Keratinocyte (primary cell): ENCODE measurements around the gene TIAM1. TPM values are rescaled to one million over a fixed set of nuclear protein-coding genes. Genes with fewer than 3 reads are reported as not detected.

Experiments used
- DNase-seq: peaks from one replicate; pipeline ENCODE4 v3.0.0-alpha.2; 2011; ENCODE audit warnings: low read depth, missing footprints, low spot score
- FAIRE-seq: peaks from 2 replicates; lab custom pipeline; 2011; peaks lifted over from hg19 to GRCh38; lab: Jason Lieb, UNC
- H2AFZ ChIP-seq: 2 replicates; pipeline ENCODE4 v1.6.0; 2012; ENCODE audit warnings: low read length, control low read depth, inconsistent platforms; ENCODE audit not compliant: control insufficient read depth
- H3K27ac ChIP-seq: 2 replicates; pipeline ENCODE4 v1.5.1; 2011; ENCODE audit warnings: low read length; ENCODE audit not compliant: control insufficient read depth, insufficient read depth
- H3K27me3 ChIP-seq: 3 replicates; pipeline ENCODE4 v1.6.0; 2011; ENCODE audit warnings: low read length; ENCODE audit not compliant: control insufficient read depth, insufficient read depth; ENCODE audit errors: extremely low read depth
- H3K36me3 ChIP-seq, 2 experiments: 2 replicates in 1 of 2; 3 replicates in 1 of 2; pipeline ENCODE4 v1.5.1; 2011; ENCODE audit warnings: low read length in 2 of 2, mild to moderate bottlenecking in 1 of 2; ENCODE audit not compliant: control insufficient read depth in 2 of 2, insufficient read depth in 2 of 2; ENCODE audit errors: extremely low read depth in 1 of 2
- H3K4me1 ChIP-seq: 3 replicates; pipeline ENCODE4 v1.5.1; 2011; ENCODE audit warnings: low read length; ENCODE audit not compliant: control insufficient read depth, insufficient read depth; ENCODE audit errors: extremely low read depth
- H3K4me2 ChIP-seq: 3 replicates; pipeline ENCODE4 v1.6.0; 2011; ENCODE audit warnings: low read depth, low read length; ENCODE audit not compliant: control insufficient read depth, insufficient read depth; ENCODE audit errors: extremely low read depth
- H3K4me3 ChIP-seq, 3 experiments: fragments of 200-600 bp in 1 of 3; sonication (generic) in 1 of 3; 2 replicates in 2 of 3; 3 replicates in 1 of 3; pipeline ENCODE4 v1.5.1; 2011 to 2016; ENCODE audit warnings: low read length in 3 of 3, mild to moderate bottlenecking in 3 of 3, control low read depth in 2 of 3, inconsistent platforms in 1 of 3, low read depth in 1 of 3, mixed read lengths in 1 of 3, mixed run types in 1 of 3, moderate library complexity in 1 of 3; ENCODE audit not compliant: control insufficient read depth in 2 of 3, insufficient read depth in 2 of 3; ENCODE audit errors: extremely low read depth in 1 of 3
- H3K79me2 ChIP-seq: 2 replicates; pipeline ENCODE4 v1.6.0; 2012; ENCODE audit warnings: low read length; ENCODE audit not compliant: control insufficient read depth, insufficient read depth
- H3K9ac ChIP-seq: 3 replicates; pipeline ENCODE4 v1.6.0; 2011; ENCODE audit warnings: low read length; ENCODE audit not compliant: control insufficient read depth, insufficient read depth; ENCODE audit errors: extremely low read depth
- H3K9me1 ChIP-seq: 3 replicates; pipeline ENCODE4 v1.6.0; 2011; ENCODE audit warnings: low read length; ENCODE audit not compliant: control insufficient read depth, insufficient read depth; ENCODE audit errors: extremely low read depth
- H3K9me3 ChIP-seq: 2 replicates; pipeline ENCODE4 v1.5.1; 2012; ENCODE audit warnings: low read depth, low read length; ENCODE audit not compliant: control insufficient read depth
- H4K20me1 ChIP-seq: 3 replicates; pipeline ENCODE4 v1.6.0; 2011; ENCODE audit warnings: low read length; ENCODE audit not compliant: control insufficient read depth, insufficient read depth; ENCODE audit errors: extremely low read depth
- EZH2 ChIP-seq: IDR thresholded peaks from one replicate; pipeline ENCODE4 v1.6.1; 2012; ENCODE audit warnings: inconsistent platforms, mild to moderate bottlenecking, low read length, moderate library complexity
- dilution Hi-C: fragments of 300-500 bp; cut with MboI; formaldehyde crosslinking; loops from one replicate; pipeline ENCODE4 v1.7.0; 2020; ENCODE audit warnings: low sequenced_read_pairs; ENCODE audit not compliant: extremely low pct_ligation_motif_present
- polyA plus RNA-seq, 5 experiments: library from polyadenylated mRNA; depleted of rRNA in 3 of 5; stranded (reverse) in 3 of 5; stranded (forward) in 1 of 5; unstranded in 1 of 5; fragments of >200 nt; gene quantifications; 1 replicate in 1 of 5; 2 replicates in 3 of 5; 3 replicates in 1 of 5; pipeline versions ENCODE4 v1.2.1 to v1.2.3, GENCODE V29; 2011 to 2012; ENCODE audit warnings: missing spikeins in 2 of 5, low read depth in 1 of 5, low replicate concordance in 1 of 5
- TF ChIP-seq, protein P1 (sequence below), 3 experiments: IDR thresholded peaks in 1 of 3; conservative IDR thresholded peaks in 1 of 3; optimal IDR thresholded peaks in 1 of 3; 2 replicates in 2 of 3; 3 replicates in 1 of 3; pipeline versions ENCODE3 to v1.5.1; 2011; ENCODE audit warnings: low read length in 3 of 3, mild to moderate bottlenecking in 3 of 3, moderate library complexity in 2 of 3, control low read depth in 1 of 3, inconsistent platforms in 1 of 3; ENCODE audit not compliant: insufficient read depth in 2 of 3; ENCODE audit errors: extremely low read depth in 1 of 3

Gene TIAM1
- polyA plus RNA-seq, 1 donor (not counting 4 experiments of a cell fraction or from before 2014, with no cell fraction given) = 8.3 TPM

DNA sequence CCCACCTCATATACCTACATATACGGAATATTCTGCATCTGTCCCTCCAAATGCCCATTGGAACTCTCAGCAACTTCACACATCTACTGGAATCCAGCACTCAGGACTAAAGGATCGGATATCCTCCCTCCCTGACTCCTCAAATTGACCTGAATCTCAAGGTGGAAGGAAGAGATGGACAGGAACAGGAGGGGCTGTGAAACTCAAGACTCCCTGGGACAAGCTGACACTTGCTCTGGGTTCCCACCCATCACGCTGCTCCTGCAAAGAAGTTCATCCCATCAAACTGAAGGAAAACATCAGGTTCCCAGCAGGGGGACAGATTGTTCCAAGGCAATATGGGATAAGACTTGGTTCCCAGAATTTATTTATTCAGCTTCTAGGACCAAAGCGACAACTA, 30.3 kb upstream of the TIAM1 start:
- DNase-seq = no peak
- Histone ChIP-seq H3K4me1 (peaks cover 8% of the 10 kb centered on the region), H3K9ac (no peak overlapping the region), H3K79me2 (no peaks in the 10 kb centered on the region), H3K9me3 (no peaks in the 10 kb centered on the region), H3K27ac (no peak overlapping the region), H3K27me3 (no peaks in the 10 kb centered on the region), H3K4me3 (no peak overlapping the region), H3K4me2 (no peak overlapping the region), H3K36me3 (no peaks in the 10 kb centered on the region), H4K20me1 (no peaks in the 10 kb centered on the region), H2AFZ (no peak overlapping the region), H3K9me1 (no peaks in the 10 kb centered on the region)
- dilution Hi-C loops = no loop called here
- no peak for FAIRE-seq
- no peak for TF ChIP-seq EZH2
- TF ChIP-seq, protein P1, sequence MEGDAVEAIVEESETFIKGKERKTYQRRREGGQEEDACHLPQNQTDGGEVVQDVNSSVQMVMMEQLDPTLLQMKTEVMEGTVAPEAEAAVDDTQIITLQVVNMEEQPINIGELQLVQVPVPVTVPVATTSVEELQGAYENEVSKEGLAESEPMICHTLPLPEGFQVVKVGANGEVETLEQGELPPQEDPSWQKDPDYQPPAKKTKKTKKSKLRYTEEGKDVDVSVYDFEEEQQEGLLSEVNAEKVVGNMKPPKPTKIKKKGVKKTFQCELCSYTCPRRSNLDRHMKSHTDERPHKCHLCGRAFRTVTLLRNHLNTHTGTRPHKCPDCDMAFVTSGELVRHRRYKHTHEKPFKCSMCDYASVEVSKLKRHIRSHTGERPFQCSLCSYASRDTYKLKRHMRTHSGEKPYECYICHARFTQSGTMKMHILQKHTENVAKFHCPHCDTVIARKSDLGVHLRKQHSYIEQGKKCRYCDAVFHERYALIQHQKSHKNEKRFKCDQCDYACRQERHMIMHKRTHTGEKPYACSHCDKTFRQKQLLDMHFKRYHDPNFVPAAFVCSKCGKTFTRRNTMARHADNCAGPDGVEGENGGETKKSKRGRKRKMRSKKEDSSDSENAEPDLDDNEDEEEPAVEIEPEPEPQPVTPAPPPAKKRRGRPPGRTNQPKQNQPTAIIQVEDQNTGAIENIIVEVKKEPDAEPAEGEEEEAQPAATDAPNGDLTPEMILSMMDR (optimal IDR thresholded peaks at IDR 0.05 in 1 of 3, IDR thresholded peaks at IDR 0.05 in 1 of 3, conservative IDR thresholded peaks at IDR 0.05 in 1 of 3; ENCODE audit: extremely low read depth in 1 of 3, insufficient read depth in 2 of 3, low read length in 3 of 3) = no peak

DNA sequence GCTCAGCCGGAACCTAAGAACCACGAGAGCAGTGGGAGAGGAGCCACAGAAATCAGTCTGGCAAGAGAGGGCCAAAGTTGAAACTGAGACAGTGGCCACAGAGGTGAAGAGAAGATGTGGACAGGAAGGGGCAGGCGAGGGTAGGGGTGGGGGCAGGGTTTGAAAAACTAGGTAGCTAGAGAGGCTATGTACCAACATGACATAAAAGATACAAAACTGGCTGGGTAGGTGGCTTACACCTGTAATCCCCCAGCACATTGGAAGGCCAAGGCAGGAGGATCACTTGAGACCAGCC, 28.4 kb upstream of the TIAM1 start:
- Histone ChIP-seq H3K9me1 (no peaks in the 10 kb centered on the region), H3K9me3 (no peaks in the 10 kb centered on the region), H2AFZ (no peak overlapping the region), H3K36me3 (no peaks in the 10 kb centered on the region), H3K79me2 (no peaks in the 10 kb centered on the region), H4K20me1 (no peaks in the 10 kb centered on the region), H3K4me2 (peak overlapping the region; percentile 23), H3K27me3 (no peaks in the 10 kb centered on the region), H3K4me1 (peaks cover 8% of the 10 kb centered on the region), H3K9ac (no peak overlapping the region), H3K4me3 (no peak overlapping the region), H3K27ac (no peak overlapping the region)
- FAIRE-seq (no peak), DNase-seq (no peak)
- no peak for TF ChIP-seq EZH2
- dilution Hi-C loops = no loop called here

DNA sequence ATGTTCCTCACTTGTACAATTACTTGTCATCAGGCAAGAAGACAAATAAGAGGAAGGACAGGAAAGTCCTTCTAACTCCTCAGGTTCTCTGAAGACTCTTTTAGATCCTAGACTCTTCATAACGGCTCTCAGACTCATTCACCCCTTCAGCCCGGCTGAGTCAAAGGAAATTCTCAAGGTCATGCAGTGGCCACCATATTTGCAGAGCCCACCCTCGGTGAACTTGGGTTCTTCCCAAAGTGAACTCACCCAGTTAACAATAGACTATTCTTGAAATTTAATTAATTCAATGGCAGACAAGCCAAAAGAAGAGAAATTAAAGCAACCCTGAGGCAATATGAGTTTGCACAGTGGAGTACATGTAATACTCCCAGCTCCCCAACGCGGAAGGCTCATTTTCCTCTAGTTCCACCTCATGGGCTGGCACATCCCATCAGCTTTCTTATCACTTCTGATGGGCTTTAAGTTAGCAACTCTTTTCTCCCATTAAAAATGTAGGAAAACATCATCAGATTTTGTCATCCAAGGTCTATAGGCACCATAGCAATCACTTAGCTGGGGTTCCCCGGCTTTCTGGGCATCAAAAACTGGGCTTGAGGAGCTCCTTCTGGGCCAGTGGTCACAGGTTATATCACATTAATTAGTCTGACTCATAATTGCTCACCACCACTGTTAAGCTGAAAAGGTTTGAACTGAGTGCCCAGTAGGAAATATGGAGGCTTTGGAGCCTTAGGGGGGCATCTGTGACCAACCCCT, 27.8 kb upstream of the TIAM1 start:
- H3K9ac ChIP-seq = no peak overlapping the region
- dilution Hi-C loops = no loop called here
- H3K27ac ChIP-seq = no peak overlapping the region
- FAIRE-seq = peak; percentile 34
- peak overlapping the region; percentile 23 for H3K4me2 ChIP-seq
- H3K79me2 ChIP-seq = no peaks in the 10 kb centered on the region
- H3K36me3 ChIP-seq = no peaks in the 10 kb centered on the region
- no peak overlapping the region for H2AFZ ChIP-seq
- H3K9me1 ChIP-seq = no peaks in the 10 kb centered on the region
- no peaks in the 10 kb centered on the region for H4K20me1 ChIP-seq
- H3K4me1 ChIP-seq = peaks cover 12% of the 10 kb centered on the region
- no peak for DNase-seq
- H3K9me3 ChIP-seq = no peaks in the 10 kb centered on the region
- no peak for TF ChIP-seq EZH2
- TF ChIP-seq, protein P1 (optimal IDR thresholded peaks at IDR 0.05 in 1 of 3, IDR thresholded peaks at IDR 0.05 in 1 of 3, conservative IDR thresholded peaks at IDR 0.05 in 1 of 3; ENCODE audit: extremely low read depth in 1 of 3, insufficient read depth in 2 of 3, low read length in 3 of 3) = no peak
- H3K4me3 ChIP-seq = no peak overlapping the region
- H3K27me3 ChIP-seq = no peaks in the 10 kb centered on the region
